Suppressor macrophage (primary cell): Measurements from ENCODE around the gene KRIT1.

Experiments
- DNase-seq, 4 experiments: peaks; one replicate each; pipeline ENCODE4 v3.0.0-alpha.2; 2020 to 2022

KRIT1 gene

DNA sequence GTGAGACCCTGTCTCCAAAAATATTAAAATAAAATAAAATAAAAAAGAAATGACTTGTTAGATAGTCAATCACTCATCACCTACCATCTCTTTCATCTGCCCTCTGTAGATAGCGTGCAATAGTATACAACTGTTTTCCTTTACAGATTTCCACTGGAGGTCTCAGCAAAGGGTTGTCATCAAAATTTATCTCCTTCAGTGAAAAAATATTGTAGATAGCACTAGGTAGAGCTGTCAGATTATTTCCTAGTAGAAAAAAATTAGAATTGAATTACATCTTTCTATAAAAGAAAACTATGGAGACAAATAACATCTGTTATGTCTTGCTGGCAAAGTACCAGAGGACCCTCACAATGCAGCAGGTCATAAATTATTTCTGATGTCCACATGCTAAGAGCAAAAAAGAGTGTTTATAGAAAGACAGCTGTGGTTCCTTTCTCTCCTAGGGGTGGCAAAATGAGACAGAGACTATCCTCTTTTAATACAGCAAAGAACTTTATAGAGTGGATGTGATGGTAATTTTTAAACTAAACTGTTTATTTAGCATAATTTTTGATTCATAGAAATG lies 95.2 kb downstream of the KRIT1 start:
- DNase-seq, result no peak

- DNase-seq, result no peak
These were observed 95.9 kb downstream of the KRIT1 start for GRCh38 chr7:92149736-92150239.
